Measurements from ENCODE around the gene CAMK2B. TPM values are rescaled to one million over a fixed set of nuclear protein-coding genes. Genes with fewer than 3 reads are reported as not detected.

Gene CAMK2B
- polyA plus RNA-seq, 2 of the 4 experiments (the other 2 are of a cell fraction) = 0.17 TPM; not detected in 1

DNA sequence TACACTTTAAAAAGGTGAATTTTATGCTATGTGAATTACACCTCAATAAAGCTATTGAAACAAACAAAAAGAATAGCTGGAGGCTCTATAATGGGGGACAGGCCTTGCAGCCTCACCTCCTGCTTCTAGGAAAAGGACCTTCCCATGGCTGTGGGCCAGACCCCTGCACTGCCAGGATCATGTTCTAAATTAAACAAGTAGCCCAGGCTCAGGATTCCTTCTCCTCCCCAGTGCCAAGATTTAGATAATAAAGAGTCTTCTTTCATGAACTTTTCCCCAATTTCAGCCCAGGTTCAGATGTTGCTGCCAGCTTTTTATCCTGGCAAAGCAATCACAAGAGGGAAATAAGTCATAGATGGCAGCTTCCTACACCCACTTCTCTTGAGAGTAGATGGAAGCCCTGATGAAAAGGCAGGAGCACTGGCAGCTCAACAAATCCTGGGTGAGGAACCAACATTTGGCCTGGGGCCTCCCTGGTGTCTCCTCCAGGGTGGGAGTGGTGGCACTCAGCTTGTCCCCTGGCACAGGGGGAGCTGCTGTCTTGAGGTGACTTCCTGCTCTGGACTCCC lies 22.2 kb upstream of the CAMK2B start:
- no peak overlapping the region for H3K27ac ChIP-seq
- H3K4me2 ChIP-seq = no peak overlapping the region
- TF ChIP-seq MAZ (IDR thresholded peaks at IDR 0.05; ENCODE audit: borderline replicate concordance, low read depth, low read length) (no peak), RAD21 (conservative IDR thresholded peaks at IDR 0.05 in 1 of 2, IDR thresholded peaks at IDR 0.05 in 1 of 2) (no peak), GATA3 (IDR thresholded peaks at IDR 0.05; ENCODE audit: borderline replicate concordance) (no peak), JUN (IDR thresholded peaks at IDR 0.05) (no peak), CBX8 (IDR thresholded peaks at IDR 0.05) (no peak), NR3C1 (IDR thresholded peaks at IDR 0.05) (no peak)
- TF ChIP-seq, protein P1, sequence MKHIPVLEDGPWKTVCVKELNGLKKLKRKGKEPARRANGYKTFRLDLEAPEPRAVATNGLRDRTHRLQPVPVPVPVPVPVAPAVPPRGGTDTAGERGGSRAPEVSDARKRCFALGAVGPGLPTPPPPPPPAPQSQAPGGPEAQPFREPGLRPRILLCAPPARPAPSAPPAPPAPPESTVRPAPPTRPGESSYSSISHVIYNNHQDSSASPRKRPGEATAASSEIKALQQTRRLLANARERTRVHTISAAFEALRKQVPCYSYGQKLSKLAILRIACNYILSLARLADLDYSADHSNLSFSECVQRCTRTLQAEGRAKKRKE (CRISPR knock-in tag; IDR thresholded peaks at IDR 0.05; ENCODE audit: low read depth) = no peak
- TF ChIP-seq, protein P2, sequence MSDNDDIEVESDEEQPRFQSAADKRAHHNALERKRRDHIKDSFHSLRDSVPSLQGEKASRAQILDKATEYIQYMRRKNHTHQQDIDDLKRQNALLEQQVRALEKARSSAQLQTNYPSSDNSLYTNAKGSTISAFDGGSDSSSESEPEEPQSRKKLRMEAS (IDR thresholded peaks at IDR 0.05) = no peak
- no peak for ATAC-seq
- no peaks in the 10 kb centered on the region; the same call in 2 of the 3 replicates for H3K9me3 ChIP-seq
- H3K4me3 ChIP-seq = no peak overlapping the region
- CTCF ChIA-PET = interaction anchor here (0.7 to 1.7 kb wide), 6 partner anchors 9 to 788 kb away, joined by 3 to 12 read pairs (median 3); no protein-coding TSS in a partner anchor
- POLR2A ChIA-PET = no interaction called here
- H3K4me1 ChIP-seq = no peaks in the 10 kb centered on the region
- DNase-seq (ENCODE audit: low read depth in 1 of 2, low spot score in 1 of 2) = no peak
- no peak for FAIRE-seq

DNA sequence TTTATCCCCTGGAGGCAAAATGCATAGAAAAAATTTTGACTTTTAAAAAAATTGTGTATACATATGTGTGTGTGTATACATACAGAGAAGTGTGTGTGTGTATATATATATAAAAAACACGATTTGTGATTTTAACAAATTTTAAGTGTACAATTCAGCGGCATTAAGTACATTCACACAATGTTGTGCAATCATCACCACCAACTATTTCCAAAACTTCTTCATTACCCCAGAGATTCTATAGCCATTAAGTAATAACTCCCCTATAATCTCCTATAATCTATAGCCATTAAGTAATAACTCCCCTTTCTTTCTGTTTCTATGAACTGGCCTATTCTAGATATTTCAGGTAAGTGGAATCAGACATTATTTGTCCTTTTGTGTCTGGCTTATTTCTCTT lies 20.7 kb upstream of the CAMK2B start:
- ATAC-seq (no peak), DNase-seq (ENCODE audit: low read depth in 1 of 2, low spot score in 1 of 2) (no peak), FAIRE-seq (no peak)
- Histone ChIP-seq H3K4me1 (no peaks in the 10 kb centered on the region), H3K4me2 (no peak overlapping the region), H3K27ac (no peak overlapping the region), H3K4me3 (no peak overlapping the region), H3K9me3 (no peaks in the 10 kb centered on the region; the same call in 2 of the 3 replicates)
- ChIA-PET CTCF (no interaction called here), POLR2A (no interaction called here)
- TF ChIP-seq KDM5A (IDR thresholded peaks at IDR 0.05) = no peak
- TF ChIP-seq POLR2A (IDR thresholded peaks at IDR 0.05; ENCODE audit: low read length) = no peak
- no peak for TF ChIP-seq HOXA7 (CRISPR knock-in tag; IDR thresholded peaks at IDR 0.05)
- no peak for TF ChIP-seq ESRRA (IDR thresholded peaks at IDR 0.05; ENCODE audit: borderline replicate concordance, low read length)
- TF ChIP-seq, protein P3, sequence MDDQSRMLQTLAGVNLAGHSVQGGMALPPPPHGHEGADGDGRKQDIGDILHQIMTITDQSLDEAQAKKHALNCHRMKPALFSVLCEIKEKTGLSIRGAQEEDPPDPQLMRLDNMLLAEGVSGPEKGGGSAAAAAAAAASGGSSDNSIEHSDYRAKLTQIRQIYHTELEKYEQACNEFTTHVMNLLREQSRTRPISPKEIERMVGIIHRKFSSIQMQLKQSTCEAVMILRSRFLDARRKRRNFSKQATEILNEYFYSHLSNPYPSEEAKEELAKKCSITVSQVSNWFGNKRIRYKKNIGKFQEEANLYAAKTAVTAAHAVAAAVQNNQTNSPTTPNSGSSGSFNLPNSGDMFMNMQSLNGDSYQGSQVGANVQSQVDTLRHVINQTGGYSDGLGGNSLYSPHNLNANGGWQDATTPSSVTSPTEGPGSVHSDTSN (IDR thresholded peaks at IDR 0.05) = no peak
- TF ChIP-seq, protein P4, sequence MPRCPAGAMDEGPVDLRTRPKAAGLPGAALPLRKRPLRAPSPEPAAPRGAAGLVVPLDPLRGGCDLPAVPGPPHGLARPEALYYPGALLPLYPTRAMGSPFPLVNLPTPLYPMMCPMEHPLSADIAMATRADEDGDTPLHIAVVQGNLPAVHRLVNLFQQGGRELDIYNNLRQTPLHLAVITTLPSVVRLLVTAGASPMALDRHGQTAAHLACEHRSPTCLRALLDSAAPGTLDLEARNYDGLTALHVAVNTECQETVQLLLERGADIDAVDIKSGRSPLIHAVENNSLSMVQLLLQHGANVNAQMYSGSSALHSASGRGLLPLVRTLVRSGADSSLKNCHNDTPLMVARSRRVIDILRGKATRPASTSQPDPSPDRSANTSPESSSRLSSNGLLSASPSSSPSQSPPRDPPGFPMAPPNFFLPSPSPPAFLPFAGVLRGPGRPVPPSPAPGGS (IDR thresholded peaks at IDR 0.05) = no peak
- TF ChIP-seq, protein P5, sequence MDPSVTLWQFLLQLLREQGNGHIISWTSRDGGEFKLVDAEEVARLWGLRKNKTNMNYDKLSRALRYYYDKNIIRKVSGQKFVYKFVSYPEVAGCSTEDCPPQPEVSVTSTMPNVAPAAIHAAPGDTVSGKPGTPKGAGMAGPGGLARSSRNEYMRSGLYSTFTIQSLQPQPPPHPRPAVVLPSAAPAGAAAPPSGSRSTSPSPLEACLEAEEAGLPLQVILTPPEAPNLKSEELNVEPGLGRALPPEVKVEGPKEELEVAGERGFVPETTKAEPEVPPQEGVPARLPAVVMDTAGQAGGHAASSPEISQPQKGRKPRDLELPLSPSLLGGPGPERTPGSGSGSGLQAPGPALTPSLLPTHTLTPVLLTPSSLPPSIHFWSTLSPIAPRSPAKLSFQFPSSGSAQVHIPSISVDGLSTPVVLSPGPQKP (IDR thresholded peaks at IDR 0.05; ENCODE audit: low read depth, low read length) = no peak
- TF ChIP-seq MAFK (IDR thresholded peaks at IDR 0.05; ENCODE audit: partially characterized antibody) = no peak
- TF ChIP-seq KDM1A (IDR thresholded peaks at IDR 0.05; ENCODE audit: low read depth) = no peak
- no peak for TF ChIP-seq CHD4 (IDR thresholded peaks at IDR 0.05; ENCODE audit: borderline replicate concordance)
- TF ChIP-seq, protein P6, sequence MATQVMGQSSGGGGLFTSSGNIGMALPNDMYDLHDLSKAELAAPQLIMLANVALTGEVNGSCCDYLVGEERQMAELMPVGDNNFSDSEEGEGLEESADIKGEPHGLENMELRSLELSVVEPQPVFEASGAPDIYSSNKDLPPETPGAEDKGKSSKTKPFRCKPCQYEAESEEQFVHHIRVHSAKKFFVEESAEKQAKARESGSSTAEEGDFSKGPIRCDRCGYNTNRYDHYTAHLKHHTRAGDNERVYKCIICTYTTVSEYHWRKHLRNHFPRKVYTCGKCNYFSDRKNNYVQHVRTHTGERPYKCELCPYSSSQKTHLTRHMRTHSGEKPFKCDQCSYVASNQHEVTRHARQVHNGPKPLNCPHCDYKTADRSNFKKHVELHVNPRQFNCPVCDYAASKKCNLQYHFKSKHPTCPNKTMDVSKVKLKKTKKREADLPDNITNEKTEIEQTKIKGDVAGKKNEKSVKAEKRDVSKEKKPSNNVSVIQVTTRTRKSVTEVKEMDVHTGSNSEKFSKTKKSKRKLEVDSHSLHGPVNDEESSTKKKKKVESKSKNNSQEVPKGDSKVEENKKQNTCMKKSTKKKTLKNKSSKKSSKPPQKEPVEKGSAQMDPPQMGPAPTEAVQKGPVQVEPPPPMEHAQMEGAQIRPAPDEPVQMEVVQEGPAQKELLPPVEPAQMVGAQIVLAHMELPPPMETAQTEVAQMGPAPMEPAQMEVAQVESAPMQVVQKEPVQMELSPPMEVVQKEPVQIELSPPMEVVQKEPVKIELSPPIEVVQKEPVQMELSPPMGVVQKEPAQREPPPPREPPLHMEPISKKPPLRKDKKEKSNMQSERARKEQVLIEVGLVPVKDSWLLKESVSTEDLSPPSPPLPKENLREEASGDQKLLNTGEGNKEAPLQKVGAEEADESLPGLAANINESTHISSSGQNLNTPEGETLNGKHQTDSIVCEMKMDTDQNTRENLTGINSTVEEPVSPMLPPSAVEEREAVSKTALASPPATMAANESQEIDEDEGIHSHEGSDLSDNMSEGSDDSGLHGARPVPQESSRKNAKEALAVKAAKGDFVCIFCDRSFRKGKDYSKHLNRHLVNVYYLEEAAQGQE (IDR thresholded peaks at IDR 0.05) = no peak
- TF ChIP-seq TFCP2L1 (CRISPR knock-in tag; IDR thresholded peaks at IDR 0.05) = no peak
- no peak for TF ChIP-seq HOXB13 (CRISPR knock-in tag; IDR thresholded peaks at IDR 0.05; ENCODE audit: low read depth)
- TF ChIP-seq, protein P1 (CRISPR knock-in tag; IDR thresholded peaks at IDR 0.05; ENCODE audit: low read depth) = no peak
- no peak for TF ChIP-seq NPAS2 (CRISPR knock-in tag; IDR thresholded peaks at IDR 0.05; ENCODE audit: borderline replicate concordance)
- TF ChIP-seq, protein P7, sequence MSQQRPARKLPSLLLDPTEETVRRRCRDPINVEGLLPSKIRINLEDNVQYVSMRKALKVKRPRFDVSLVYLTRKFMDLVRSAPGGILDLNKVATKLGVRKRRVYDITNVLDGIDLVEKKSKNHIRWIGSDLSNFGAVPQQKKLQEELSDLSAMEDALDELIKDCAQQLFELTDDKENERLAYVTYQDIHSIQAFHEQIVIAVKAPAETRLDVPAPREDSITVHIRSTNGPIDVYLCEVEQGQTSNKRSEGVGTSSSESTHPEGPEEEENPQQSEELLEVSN (IDR thresholded peaks at IDR 0.05; ENCODE audit: borderline replicate concordance, low read depth) = no peak
- WGBS (ENCODE audit: missing lambda C conversion rate) = 19% methylated on average over 2 of the region's 2 CpGs
